GM23338 (cell line): Measurements from ENCODE around the gene CPXM1. TPM values are rescaled to one million over a fixed set of nuclear protein-coding genes. Genes with fewer than 3 reads are reported as not detected.

Experiments used
- ATAC-seq: fragments of 200-7000 bp; cut with Tn5 transposase; 3 replicates; pipeline ENCODE4 v1.9.1; 2020
- DNase-seq: peaks from one replicate; pipeline ENCODE4 v3.0.0-alpha.2; 2015; ENCODE audit warnings: low spot score
- H2AFZ ChIP-seq: fragments of 200-600 bp; sonication (generic); 2 replicates; pipeline ENCODE4 v1.8.0; 2016; ENCODE audit warnings: antibody characterized with exemption, mild to moderate bottlenecking, moderate library complexity
- H3F3A ChIP-seq: fragments of 200-600 bp; sonication (generic); replicated peaks from 2 replicates; pipeline ENCODE4 v1.8.0; 2017; ENCODE audit warnings: antibody characterized with exemption, mixed run types, low read depth
- H3K27ac ChIP-seq: fragments of 200-600 bp; sonication (generic); 2 replicates; pipeline ENCODE4 v1.6.1; 2016; ENCODE audit warnings: low read depth
- H3K27me3 ChIP-seq: fragments of 200-600 bp; sonication (generic); 2 replicates; pipeline ENCODE4 v1.8.0; 2016; ENCODE audit warnings: mild to moderate bottlenecking, mixed run types, moderate library complexity; ENCODE audit not compliant: insufficient read depth
- H3K36me3 ChIP-seq: fragments of 200-600 bp; sonication (generic); 2 replicates; pipeline ENCODE4 v1.8.0; 2016; ENCODE audit warnings: mild to moderate bottlenecking; ENCODE audit not compliant: insufficient read depth
- H3K4me1 ChIP-seq: fragments of 200-600 bp; sonication (generic); 2 replicates; pipeline ENCODE4 v1.8.0; 2016; ENCODE audit warnings: mild to moderate bottlenecking, moderate library complexity; ENCODE audit not compliant: insufficient read depth
- H3K4me2 ChIP-seq: fragments of 200-600 bp; sonication (generic); 2 replicates; pipeline ENCODE4 v1.7.1; 2017; ENCODE audit warnings: mixed run types
- H3K4me3 ChIP-seq: fragments of 200-600 bp; sonication (generic); 2 replicates; pipeline ENCODE4 v1.6.1; 2016; ENCODE audit warnings: mixed run types
- H3K79me2 ChIP-seq: fragments of 200-600 bp; sonication (generic); replicated peaks from 2 replicates; pipeline ENCODE4 v1.8.0; 2017; ENCODE audit warnings: mild to moderate bottlenecking; ENCODE audit not compliant: insufficient read depth
- H3K9me2 ChIP-seq: fragments of 200-600 bp; sonication (generic); 2 replicates; pipeline ENCODE4 v1.8.0; 2017; ENCODE audit not compliant: insufficient read depth
- H4K20me1 ChIP-seq: fragments of 200-600 bp; sonication (generic); replicated peaks from 2 replicates; pipeline ENCODE4 v1.8.0; 2017; ENCODE audit warnings: mild to moderate bottlenecking; ENCODE audit not compliant: insufficient read depth
- H3K27ac Mint-ChIP-seq: 2 replicates; pipeline ENCODE4 v1.8.0; 2020; ENCODE audit warnings: inconsistent platforms, mild to moderate bottlenecking, moderate library complexity, mixed read lengths
- H3K27me3 Mint-ChIP-seq: 3 replicates; pipeline ENCODE4 v1.8.0; 2022; ENCODE audit warnings: low read depth, mild to moderate bottlenecking, moderate library complexity, mixed read lengths, inconsistent platforms; ENCODE audit not compliant: insufficient read depth, poor library complexity
- H3K36me3 Mint-ChIP-seq: 3 replicates; pipeline ENCODE4 v1.8.0; 2021; ENCODE audit warnings: low read depth, mild to moderate bottlenecking, inconsistent platforms, moderate library complexity, mixed read lengths
- H3K4me1 Mint-ChIP-seq: 3 replicates; pipeline ENCODE4 v1.8.0; 2020; ENCODE audit warnings: mild to moderate bottlenecking, inconsistent platforms, mixed read lengths
- H3K4me3 Mint-ChIP-seq: 3 replicates; pipeline ENCODE4 v1.8.0; 2021; ENCODE audit warnings: moderate library complexity, mild to moderate bottlenecking, inconsistent platforms, mixed read lengths
- H3K9me3 Mint-ChIP-seq: 3 replicates; pipeline ENCODE4 v1.8.0; 2020; ENCODE audit warnings: moderate library complexity, mild to moderate bottlenecking, inconsistent platforms, mixed read lengths
- CREB1 ChIP-seq: fragments of 250-450 bp; sonication (Bioruptor Pico); IDR thresholded peaks from 2 replicates; pipeline ENCODE4 v1.5.0; 2020; ENCODE audit warnings: low read depth, mild to moderate bottlenecking, moderate library complexity
- EZH2 ChIP-seq: fragments of 200-600 bp; sonication (generic); IDR thresholded peaks from one replicate; pipeline ENCODE4 v1.8.0; 2017; ENCODE audit warnings: antibody characterized with exemption, mild to moderate bottlenecking, low read depth; ENCODE audit not compliant: unreplicated experiment
- EZH2phosphoT487 ChIP-seq: fragments of 200-600 bp; sonication (generic); IDR thresholded peaks from one replicate; pipeline ENCODE4 v1.8.1; 2018; ENCODE audit warnings: antibody characterized with exemption; ENCODE audit not compliant: unreplicated experiment
- JUNB ChIP-seq: IDR thresholded peaks from one replicate; pipeline ENCODE4 v1.6.1; 2016; ENCODE audit warnings: antibody characterized with exemption; ENCODE audit not compliant: unreplicated experiment
- NANOG ChIP-seq: IDR thresholded peaks from 2 replicates; pipeline ENCODE4 v1.6.1; 2016; ENCODE audit warnings: antibody characterized with exemption, borderline replicate concordance
- POLR2AphosphoS5 ChIP-seq: IDR thresholded peaks from 2 replicates; pipeline ENCODE4 v1.6.1; 2016; ENCODE audit warnings: antibody characterized with exemption, low read depth
- STAT1 ChIP-seq: IDR thresholded peaks from one replicate; pipeline ENCODE4 v1.6.1; 2016; ENCODE audit warnings: antibody characterized with exemption; ENCODE audit not compliant: unreplicated experiment
- ZNF114 ChIP-seq: fragments of 250-450 bp; sonication (Bioruptor Pico); IDR thresholded peaks from 2 replicates; pipeline ENCODE4 v1.5.0; 2020; ENCODE audit warnings: mild to moderate bottlenecking, moderate library complexity
- ZNF331 ChIP-seq: fragments of 250-450 bp; sonication (Bioruptor Pico); IDR thresholded peaks from 2 replicates; pipeline ENCODE4 v1.5.0; 2020; ENCODE audit warnings: low read depth, mild to moderate bottlenecking, moderate library complexity
- ZNF462 ChIP-seq: fragments of 250-450 bp; sonication (Bioruptor Pico); IDR thresholded peaks from 2 replicates; pipeline ENCODE4 v1.5.0; 2020; ENCODE audit warnings: mild to moderate bottlenecking, moderate library complexity
- polyA plus RNA-seq: library from polyadenylated mRNA; unstranded; fragments of >200 nt; fragmentation: Nextera tagmentation; extraction: Ambion mirVana; gene quantifications from 2 replicates; pipeline ENCODE4 v1.2.1, GENCODE V29; 2016
- total RNA-seq: library from RNA; depleted of rRNA; stranded (reverse); fragments of >200 nt; shearing (Covaris generic); gene quantifications from 2 replicates; pipeline ENCODE4 v1.2.3, GENCODE V29; 2014
- TF ChIP-seq, protein P1 (sequence below), 2 experiments: fragments of 200-600 bp in 1 of 2; sonication (generic) in 1 of 2; conservative IDR thresholded peaks; 2 replicates each; pipeline versions ENCODE4 v1.5.1 to v1.6.1; 2016 to 2017; ENCODE audit warnings: antibody characterized with exemption in 2 of 2, low read depth in 2 of 2, mild to moderate bottlenecking in 2 of 2, moderate library complexity in 1 of 2
- TF ChIP-seq, protein P2 (sequence below): IDR thresholded peaks from 2 replicates; pipeline ENCODE4 v1.6.1; 2016; ENCODE audit warnings: antibody characterized with exemption
- TF ChIP-seq, protein P3 (sequence below): IDR thresholded peaks from one replicate; pipeline ENCODE4 v1.6.1; 2018; ENCODE audit warnings: antibody characterized with exemption; ENCODE audit not compliant: unreplicated experiment

The CPXM1 gene
- total and polyA plus RNA-seq, 2 experiments from 2014 or later = 17.0 to 29.3 TPM

GRCh38 chr20:2847802-2848201 is 47.4 kb upstream of the CPXM1 start:
- Histone ChIP-seq H3K4me3 (no peak overlapping the region), H3K27me3 (no peaks in the 10 kb centered on the region), H3K27ac (no peak overlapping the region), H2AFZ (no peak overlapping the region), H4K20me1 (0 out of 2 replicates have a peak, but pooled peaks cover 3% of the 10 kb centered on the region), H3K79me2 (no peaks in the 10 kb centered on the region), H3K4me1 (no peaks in the 10 kb centered on the region), H3K9me2 (no peaks in the 10 kb centered on the region), H3F3A (no peaks in the 10 kb centered on the region), H3K36me3 (no peaks in the 10 kb centered on the region), H3K4me2 (no peak overlapping the region)
- Mint-ChIP-seq H3K9me3 (no peaks in the 10 kb centered on the region), H3K27ac (no peak overlapping the region), H3K4me3 (no peak overlapping the region), H3K36me3 (no peaks in the 10 kb centered on the region), H3K4me1 (peaks cover 3% of the 10 kb centered on the region; the same call in 1 of the 3 replicates), H3K27me3 (peaks cover 12% of the 10 kb centered on the region)
- DNase-seq (no peak), ATAC-seq (no peak)
- TF ChIP-seq, protein P1, sequence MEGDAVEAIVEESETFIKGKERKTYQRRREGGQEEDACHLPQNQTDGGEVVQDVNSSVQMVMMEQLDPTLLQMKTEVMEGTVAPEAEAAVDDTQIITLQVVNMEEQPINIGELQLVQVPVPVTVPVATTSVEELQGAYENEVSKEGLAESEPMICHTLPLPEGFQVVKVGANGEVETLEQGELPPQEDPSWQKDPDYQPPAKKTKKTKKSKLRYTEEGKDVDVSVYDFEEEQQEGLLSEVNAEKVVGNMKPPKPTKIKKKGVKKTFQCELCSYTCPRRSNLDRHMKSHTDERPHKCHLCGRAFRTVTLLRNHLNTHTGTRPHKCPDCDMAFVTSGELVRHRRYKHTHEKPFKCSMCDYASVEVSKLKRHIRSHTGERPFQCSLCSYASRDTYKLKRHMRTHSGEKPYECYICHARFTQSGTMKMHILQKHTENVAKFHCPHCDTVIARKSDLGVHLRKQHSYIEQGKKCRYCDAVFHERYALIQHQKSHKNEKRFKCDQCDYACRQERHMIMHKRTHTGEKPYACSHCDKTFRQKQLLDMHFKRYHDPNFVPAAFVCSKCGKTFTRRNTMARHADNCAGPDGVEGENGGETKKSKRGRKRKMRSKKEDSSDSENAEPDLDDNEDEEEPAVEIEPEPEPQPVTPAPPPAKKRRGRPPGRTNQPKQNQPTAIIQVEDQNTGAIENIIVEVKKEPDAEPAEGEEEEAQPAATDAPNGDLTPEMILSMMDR (conservative IDR thresholded peaks at IDR 0.05; ENCODE audit: low read depth in 2 of 2) = no peak
- TF ChIP-seq EZH2phosphoT487 (no peak), NANOG (no peak), JUNB (no peak), ZNF114 (CRISPR knock-in tag) (no peak), ZNF462 (CRISPR knock-in tag) (no peak), POLR2AphosphoS5 (no peak), CREB1 (CRISPR knock-in tag) (no peak), ZNF331 (no peak), EZH2 (no peak), STAT1 (no peak)
- TF ChIP-seq, protein P2, sequence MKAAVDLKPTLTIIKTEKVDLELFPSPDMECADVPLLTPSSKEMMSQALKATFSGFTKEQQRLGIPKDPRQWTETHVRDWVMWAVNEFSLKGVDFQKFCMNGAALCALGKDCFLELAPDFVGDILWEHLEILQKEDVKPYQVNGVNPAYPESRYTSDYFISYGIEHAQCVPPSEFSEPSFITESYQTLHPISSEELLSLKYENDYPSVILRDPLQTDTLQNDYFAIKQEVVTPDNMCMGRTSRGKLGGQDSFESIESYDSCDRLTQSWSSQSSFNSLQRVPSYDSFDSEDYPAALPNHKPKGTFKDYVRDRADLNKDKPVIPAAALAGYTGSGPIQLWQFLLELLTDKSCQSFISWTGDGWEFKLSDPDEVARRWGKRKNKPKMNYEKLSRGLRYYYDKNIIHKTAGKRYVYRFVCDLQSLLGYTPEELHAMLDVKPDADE = no peak
- TF ChIP-seq, protein P3, sequence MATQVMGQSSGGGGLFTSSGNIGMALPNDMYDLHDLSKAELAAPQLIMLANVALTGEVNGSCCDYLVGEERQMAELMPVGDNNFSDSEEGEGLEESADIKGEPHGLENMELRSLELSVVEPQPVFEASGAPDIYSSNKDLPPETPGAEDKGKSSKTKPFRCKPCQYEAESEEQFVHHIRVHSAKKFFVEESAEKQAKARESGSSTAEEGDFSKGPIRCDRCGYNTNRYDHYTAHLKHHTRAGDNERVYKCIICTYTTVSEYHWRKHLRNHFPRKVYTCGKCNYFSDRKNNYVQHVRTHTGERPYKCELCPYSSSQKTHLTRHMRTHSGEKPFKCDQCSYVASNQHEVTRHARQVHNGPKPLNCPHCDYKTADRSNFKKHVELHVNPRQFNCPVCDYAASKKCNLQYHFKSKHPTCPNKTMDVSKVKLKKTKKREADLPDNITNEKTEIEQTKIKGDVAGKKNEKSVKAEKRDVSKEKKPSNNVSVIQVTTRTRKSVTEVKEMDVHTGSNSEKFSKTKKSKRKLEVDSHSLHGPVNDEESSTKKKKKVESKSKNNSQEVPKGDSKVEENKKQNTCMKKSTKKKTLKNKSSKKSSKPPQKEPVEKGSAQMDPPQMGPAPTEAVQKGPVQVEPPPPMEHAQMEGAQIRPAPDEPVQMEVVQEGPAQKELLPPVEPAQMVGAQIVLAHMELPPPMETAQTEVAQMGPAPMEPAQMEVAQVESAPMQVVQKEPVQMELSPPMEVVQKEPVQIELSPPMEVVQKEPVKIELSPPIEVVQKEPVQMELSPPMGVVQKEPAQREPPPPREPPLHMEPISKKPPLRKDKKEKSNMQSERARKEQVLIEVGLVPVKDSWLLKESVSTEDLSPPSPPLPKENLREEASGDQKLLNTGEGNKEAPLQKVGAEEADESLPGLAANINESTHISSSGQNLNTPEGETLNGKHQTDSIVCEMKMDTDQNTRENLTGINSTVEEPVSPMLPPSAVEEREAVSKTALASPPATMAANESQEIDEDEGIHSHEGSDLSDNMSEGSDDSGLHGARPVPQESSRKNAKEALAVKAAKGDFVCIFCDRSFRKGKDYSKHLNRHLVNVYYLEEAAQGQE = no peak
